Measurements from ENCODE around the gene KNG1. TPM values are rescaled to one million over a fixed set of nuclear protein-coding genes. Genes with fewer than 3 reads are reported as not detected.

The KNG1 gene
- total RNA-seq, 2 donors from 2014 or later: not detected

DNA sequence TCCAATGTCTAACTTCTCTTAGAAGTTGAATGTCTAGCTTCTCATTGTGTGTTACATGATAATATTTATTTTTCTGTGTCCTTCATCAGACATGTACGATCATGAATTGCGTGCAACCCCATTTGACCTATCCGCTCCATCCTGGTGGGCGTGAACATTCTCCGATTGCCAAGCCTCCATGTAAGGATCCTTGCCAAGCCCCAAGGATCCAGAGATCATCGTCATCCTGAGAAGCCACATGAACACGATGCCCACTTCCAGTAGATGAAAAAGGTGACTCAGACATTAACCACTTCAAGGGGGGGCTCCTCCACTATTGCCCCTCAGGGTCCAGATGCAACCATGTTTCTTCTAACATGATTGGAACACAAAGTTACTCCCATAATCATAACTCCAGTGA is 25.5 kb upstream of the KNG1 start:
- H3K9ac ChIP-seq (ENCODE audit: extremely low read depth, low read length, poor library complexity, severe bottlenecking): no peak overlapping the region
- Mint-ChIP-seq H3K9me3 (peaks cover under 1% of the 10 kb centered on the region), H3K4me1 (no peaks in the 10 kb centered on the region), H3K27me3 (ENCODE audit: insufficient read depth) (peaks cover 12% of the 10 kb centered on the region), H3K27ac (no peak overlapping the region), H3K4me3 (no peak overlapping the region), H3K36me3 (ENCODE audit: low read depth) (no peaks in the 10 kb centered on the region)
- no peak overlapping the region for H3K4me3 ChIP-seq (ENCODE audit: low read length)
- no peak overlapping the region for H3K27ac ChIP-seq (ENCODE audit: low read depth, low read length)
- H3K9me3 ChIP-seq (ENCODE audit: control insufficient read depth, low read length): no peaks in the 10 kb centered on the region
- TF ChIP-seq, protein P1, sequence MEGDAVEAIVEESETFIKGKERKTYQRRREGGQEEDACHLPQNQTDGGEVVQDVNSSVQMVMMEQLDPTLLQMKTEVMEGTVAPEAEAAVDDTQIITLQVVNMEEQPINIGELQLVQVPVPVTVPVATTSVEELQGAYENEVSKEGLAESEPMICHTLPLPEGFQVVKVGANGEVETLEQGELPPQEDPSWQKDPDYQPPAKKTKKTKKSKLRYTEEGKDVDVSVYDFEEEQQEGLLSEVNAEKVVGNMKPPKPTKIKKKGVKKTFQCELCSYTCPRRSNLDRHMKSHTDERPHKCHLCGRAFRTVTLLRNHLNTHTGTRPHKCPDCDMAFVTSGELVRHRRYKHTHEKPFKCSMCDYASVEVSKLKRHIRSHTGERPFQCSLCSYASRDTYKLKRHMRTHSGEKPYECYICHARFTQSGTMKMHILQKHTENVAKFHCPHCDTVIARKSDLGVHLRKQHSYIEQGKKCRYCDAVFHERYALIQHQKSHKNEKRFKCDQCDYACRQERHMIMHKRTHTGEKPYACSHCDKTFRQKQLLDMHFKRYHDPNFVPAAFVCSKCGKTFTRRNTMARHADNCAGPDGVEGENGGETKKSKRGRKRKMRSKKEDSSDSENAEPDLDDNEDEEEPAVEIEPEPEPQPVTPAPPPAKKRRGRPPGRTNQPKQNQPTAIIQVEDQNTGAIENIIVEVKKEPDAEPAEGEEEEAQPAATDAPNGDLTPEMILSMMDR (conservative IDR thresholded peaks at IDR 0.05): no peak
- no peaks in the 10 kb centered on the region for H3K36me3 ChIP-seq (ENCODE audit: control insufficient read depth, insufficient read depth, low read length)
- peaks cover 17% of the 10 kb centered on the region for H3K27me3 ChIP-seq (ENCODE audit: control insufficient read depth, insufficient read depth, low read length, poor library complexity, severe bottlenecking)
- H3K4me1 ChIP-seq (ENCODE audit: control insufficient read depth, insufficient read depth, low read length): no peaks in the 10 kb centered on the region
- WGBS, 2 experiments (ENCODE audit: insufficient coverage in 1 of 2, insufficient read length in 1 of 2): 96 to 97% methylated on average over 4 to 7 of the region's 7 CpGs
- DNase-seq: no peak

DNA sequence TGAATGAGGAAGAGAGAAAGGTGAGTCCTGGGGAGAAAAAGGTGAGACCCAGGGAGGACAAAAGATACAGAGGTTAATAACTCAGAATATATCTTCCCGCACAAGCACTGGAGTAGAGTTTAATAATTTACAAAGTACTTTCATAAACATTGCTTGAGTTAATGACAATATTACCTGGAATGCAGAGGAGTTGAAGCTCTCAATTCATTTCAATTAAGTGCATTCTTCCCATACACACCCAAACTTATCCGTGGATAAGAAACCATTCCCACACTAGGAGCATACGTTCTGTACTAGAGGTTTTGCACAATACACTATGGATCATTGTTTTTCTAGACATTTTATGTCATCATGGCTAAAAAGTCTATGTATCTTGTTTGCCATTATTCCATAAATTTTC is 23.3 kb upstream of the KNG1 start:
- Histone ChIP-seq H3K36me3 (ENCODE audit: control insufficient read depth, insufficient read depth, low read length) (no peaks in the 10 kb centered on the region), H3K9me3 (ENCODE audit: control insufficient read depth, low read length) (no peaks in the 10 kb centered on the region), H3K27ac (ENCODE audit: low read depth, low read length) (no peak overlapping the region), H3K4me3 (ENCODE audit: low read length) (no peak overlapping the region), H3K27me3 (ENCODE audit: control insufficient read depth, insufficient read depth, low read length, poor library complexity, severe bottlenecking) (peaks cover 17% of the 10 kb centered on the region), H3K9ac (ENCODE audit: extremely low read depth, low read length, poor library complexity, severe bottlenecking) (no peak overlapping the region), H3K4me1 (ENCODE audit: control insufficient read depth, insufficient read depth, low read length) (no peaks in the 10 kb centered on the region)
- TF ChIP-seq, protein P1 (conservative IDR thresholded peaks at IDR 0.05): no peak
- WGBS, 2 experiments (ENCODE audit: insufficient coverage in 1 of 2, insufficient read length in 1 of 2): 94 to 100% methylated on average over 2 to 3 of the region's 3 CpGs
- no peaks in the 10 kb centered on the region for H3K4me1 Mint-ChIP-seq
- no peaks in the 10 kb centered on the region for H3K36me3 Mint-ChIP-seq (ENCODE audit: low read depth)
- peaks cover 12% of the 10 kb centered on the region for H3K27me3 Mint-ChIP-seq (ENCODE audit: insufficient read depth)
- H3K27ac Mint-ChIP-seq: no peak overlapping the region
- H3K9me3 Mint-ChIP-seq: no peaks in the 10 kb centered on the region
- no peak overlapping the region for H3K4me3 Mint-ChIP-seq
- DNase-seq: no peak

DNA sequence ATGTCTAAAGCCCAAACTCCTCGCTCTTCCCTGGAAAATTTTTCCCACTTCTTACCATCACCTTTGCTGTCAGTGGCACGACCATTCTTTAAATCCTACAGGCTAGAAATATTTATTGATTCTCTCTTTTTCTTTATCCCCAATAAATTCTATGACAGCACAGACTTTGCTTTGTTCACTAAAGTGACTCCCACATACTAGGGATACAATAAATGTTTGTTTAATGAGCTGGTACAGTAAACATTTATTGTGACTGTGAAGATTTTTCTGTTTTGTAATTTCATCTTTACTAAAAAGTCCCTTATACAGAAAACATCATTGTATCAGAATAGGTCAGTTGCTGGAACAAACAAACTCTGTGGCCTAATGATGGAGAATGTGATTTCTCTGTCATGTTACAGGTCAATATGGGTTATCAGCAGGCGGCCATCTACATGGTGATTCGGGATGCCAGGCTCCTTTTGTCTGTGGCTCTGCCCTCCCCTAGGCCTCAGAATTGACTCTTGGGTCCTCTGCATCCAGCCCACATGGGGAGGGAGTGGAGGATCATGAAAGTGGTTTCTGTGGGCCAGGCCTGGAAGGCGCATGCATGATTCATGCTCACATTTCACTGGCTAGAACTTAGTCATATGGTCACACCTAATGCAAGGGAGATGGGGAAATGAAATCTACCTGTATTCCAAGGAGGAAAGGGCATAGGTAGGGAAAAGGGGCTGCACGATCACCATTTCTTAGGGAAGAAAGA is 22.7 kb upstream of the KNG1 start:
- H3K27ac Mint-ChIP-seq: no peak overlapping the region
- no peaks in the 10 kb centered on the region for H3K36me3 Mint-ChIP-seq (ENCODE audit: low read depth)
- TF ChIP-seq, protein P1 (conservative IDR thresholded peaks at IDR 0.05): no peak
- Histone ChIP-seq H3K27ac (ENCODE audit: low read depth, low read length) (no peak overlapping the region), H3K9ac (ENCODE audit: extremely low read depth, low read length, poor library complexity, severe bottlenecking) (no peak overlapping the region), H3K27me3 (ENCODE audit: control insufficient read depth, insufficient read depth, low read length, poor library complexity, severe bottlenecking) (peaks cover 17% of the 10 kb centered on the region), H3K9me3 (ENCODE audit: control insufficient read depth, low read length) (no peaks in the 10 kb centered on the region), H3K4me1 (ENCODE audit: control insufficient read depth, insufficient read depth, low read length) (no peaks in the 10 kb centered on the region), H3K36me3 (ENCODE audit: control insufficient read depth, insufficient read depth, low read length) (no peaks in the 10 kb centered on the region), H3K4me3 (ENCODE audit: low read length) (no peak overlapping the region)
- no peak overlapping the region for H3K4me3 Mint-ChIP-seq
- no peaks in the 10 kb centered on the region for H3K4me1 Mint-ChIP-seq
- H3K9me3 Mint-ChIP-seq: no peaks in the 10 kb centered on the region
- H3K27me3 Mint-ChIP-seq (ENCODE audit: insufficient read depth): peaks cover 12% of the 10 kb centered on the region
- 72 to 84% methylated on average over 5 to 6 of the region's 6 CpGs for WGBS, 2 experiments (ENCODE audit: insufficient coverage in 1 of 2, insufficient read length in 1 of 2)
- DNase-seq: peak; percentile 47
